ENCODE data around the gene DLG2.

GRCh38 chr11:85534806-85535205 lies 92.3 kb downstream of the DLG2 start:
- no peak for TF ChIP-seq RORB (CRISPR knock-in tag; IDR thresholded peaks at IDR 0.05)
- no peak for TF ChIP-seq CTCF (IDR thresholded peaks at IDR 0.05)
- no peak for TF ChIP-seq FOXK1 (CRISPR knock-in tag; IDR thresholded peaks at IDR 0.05)
- TF ChIP-seq USF1 (CRISPR knock-in tag; IDR thresholded peaks at IDR 0.05): no peak
- TF ChIP-seq ATF3 (CRISPR knock-in tag; conservative IDR thresholded peaks at IDR 0.05): no peak
- TF ChIP-seq USF2 (CRISPR knock-in tag; IDR thresholded peaks at IDR 0.05): no peak
- no peak for TF ChIP-seq NR2C2 (CRISPR knock-in tag; IDR thresholded peaks at IDR 0.05)
- TF ChIP-seq IRF2 (CRISPR knock-in tag; IDR thresholded peaks at IDR 0.05; ENCODE audit: borderline replicate concordance, low read depth): no peak
- no peak for TF ChIP-seq ATF2 (CRISPR knock-in tag; IDR thresholded peaks at IDR 0.05; ENCODE audit: borderline replicate concordance, low read depth)
- TF ChIP-seq SMAD4 (CRISPR knock-in tag; IDR thresholded peaks at IDR 0.05): no peak

Data from WTC11 (cell line).